Transverse colon (tissue), 4 donors: ENCODE measurements around the gene TMEM212.

Experiments
- POLR2AphosphoS5 ChIP-seq, 3 donors: sonication (generic); formaldehyde crosslinking; IDR thresholded peaks; one replicate each; pipeline ENCODE4 v1.6.1; 2016; ENCODE audit warnings: antibody characterized with exemption in 3 of 3
- TF ChIP-seq, protein P1 (sequence below), 5 experiments: fragments of 200-600 bp in 3 of 5; fragments of 450-650 bp in 2 of 5; sonication (generic) in 3 of 5; IDR thresholded peaks; 1 replicate in 2 of 5; 2 replicates in 3 of 5; pipeline ENCODE4 v1.5.1; 2016 to 2017; ENCODE audit warnings: antibody characterized with exemption in 5 of 5, inconsistent platforms in 3 of 5, mild to moderate bottlenecking in 2 of 5, moderate library complexity in 1 of 5

DNA sequence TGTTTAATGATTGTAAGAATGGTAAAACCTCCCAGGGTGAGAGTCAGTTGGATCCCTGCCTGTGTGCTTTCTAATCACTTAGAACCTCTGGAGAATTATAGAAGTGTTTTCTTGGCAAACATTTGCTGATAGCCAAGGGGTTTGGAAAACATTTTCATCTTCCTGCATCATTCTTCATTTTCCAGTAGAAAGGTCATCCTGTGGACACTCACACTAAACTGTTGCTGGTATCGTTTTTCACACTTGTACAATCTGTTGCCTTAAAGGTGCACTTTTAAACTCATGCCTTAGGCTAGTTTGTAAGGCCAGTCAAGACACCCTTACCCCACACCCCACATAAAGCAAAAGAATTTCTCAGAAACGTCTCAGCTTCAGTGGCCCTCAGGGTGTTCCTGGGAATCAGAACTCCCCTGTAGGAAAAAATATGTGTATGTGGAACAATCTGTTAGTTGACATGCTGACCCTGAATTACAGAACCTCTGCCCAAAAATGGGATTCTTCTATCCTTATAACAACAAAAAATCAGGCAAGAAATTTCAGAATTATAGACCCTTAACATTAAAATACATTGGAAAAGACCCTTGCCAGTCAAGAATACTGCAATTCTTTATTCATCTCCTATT is 27.1 kb upstream of the TMEM212 start:
- TF ChIP-seq, protein P1, sequence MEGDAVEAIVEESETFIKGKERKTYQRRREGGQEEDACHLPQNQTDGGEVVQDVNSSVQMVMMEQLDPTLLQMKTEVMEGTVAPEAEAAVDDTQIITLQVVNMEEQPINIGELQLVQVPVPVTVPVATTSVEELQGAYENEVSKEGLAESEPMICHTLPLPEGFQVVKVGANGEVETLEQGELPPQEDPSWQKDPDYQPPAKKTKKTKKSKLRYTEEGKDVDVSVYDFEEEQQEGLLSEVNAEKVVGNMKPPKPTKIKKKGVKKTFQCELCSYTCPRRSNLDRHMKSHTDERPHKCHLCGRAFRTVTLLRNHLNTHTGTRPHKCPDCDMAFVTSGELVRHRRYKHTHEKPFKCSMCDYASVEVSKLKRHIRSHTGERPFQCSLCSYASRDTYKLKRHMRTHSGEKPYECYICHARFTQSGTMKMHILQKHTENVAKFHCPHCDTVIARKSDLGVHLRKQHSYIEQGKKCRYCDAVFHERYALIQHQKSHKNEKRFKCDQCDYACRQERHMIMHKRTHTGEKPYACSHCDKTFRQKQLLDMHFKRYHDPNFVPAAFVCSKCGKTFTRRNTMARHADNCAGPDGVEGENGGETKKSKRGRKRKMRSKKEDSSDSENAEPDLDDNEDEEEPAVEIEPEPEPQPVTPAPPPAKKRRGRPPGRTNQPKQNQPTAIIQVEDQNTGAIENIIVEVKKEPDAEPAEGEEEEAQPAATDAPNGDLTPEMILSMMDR (IDR thresholded peaks at IDR 0.05): no peak
- no peak for TF ChIP-seq POLR2AphosphoS5 (IDR thresholded peaks at IDR 0.05)
